SU-DHL-6 (cell line): Measurements from ENCODE around the gene ZNF385D.

Experiments used
- CTCF ChIP-seq: fragments of 200-600 bp; sonication (generic); IDR thresholded peaks from one replicate; pipeline ENCODE4 v1.5.1; 2017; ENCODE audit warnings: antibody characterized with exemption, mild to moderate bottlenecking, low read length, moderate library complexity; ENCODE audit not compliant: insufficient read depth, poor library complexity, severe bottlenecking
- EZH2phosphoT487 ChIP-seq: fragments of 200-600 bp; sonication (generic), shearing (Covaris generic); conservative IDR thresholded peaks from 2 replicates; pipeline ENCODE4 v1.6.1; 2018; ENCODE audit warnings: mild to moderate bottlenecking, antibody characterized with exemption, low read length, moderate library complexity, mixed read lengths

- TF ChIP-seq CTCF: no peak
- no peak for TF ChIP-seq EZH2phosphoT487
These were observed 45.2 kb downstream of the ZNF385D start for GRCh38 chr3:21705769-21706168.
